Sigmoid colon (tissue), 7 donors: ENCODE results near the gene GALNT6. TPM values are rescaled to one million over a fixed set of nuclear protein-coding genes. Genes with fewer than 3 reads are reported as not detected.

Experiments
- DNase-seq: peaks from one replicate; pipeline ENCODE4 v3.0.0-alpha.2; 2019
- H3K27ac ChIP-seq, 4 donors: fragments of 200-600 bp; sonication (generic); one replicate each; pipeline ENCODE4 v1.5.1; 2016 to 2019; ENCODE audit warnings: mild to moderate bottlenecking in 1 of 4
- H3K27me3 ChIP-seq, 3 donors: fragments of 200-600 bp; sonication (generic); one replicate each; pipeline ENCODE4 v1.5.1; 2019; ENCODE audit warnings: mild to moderate bottlenecking in 1 of 3
- H3K36me3 ChIP-seq, 4 donors: fragments of 200-600 bp; sonication (generic); one replicate each; pipeline ENCODE4 v1.5.1; 2016 to 2019
- H3K4me1 ChIP-seq, 4 donors: fragments of 200-600 bp; sonication (generic); one replicate each; pipeline ENCODE4 v1.5.1; 2017 to 2019
- H3K4me3 ChIP-seq, 4 donors: fragments of 200-600 bp; sonication (generic); one replicate each; pipeline ENCODE4 v1.5.1; 2017 to 2019; ENCODE audit warnings: mild to moderate bottlenecking in 2 of 4, moderate library complexity in 1 of 4
- H3K9me3 ChIP-seq, 4 donors: fragments of 200-600 bp in 3 of 4; sonication (generic) in 3 of 4; one replicate each; pipeline versions ENCODE4 v1.5.1 to v1.6.1; 2013 to 2019
- CTCF ChIP-seq, 4 experiments: fragments of 450-650 bp in 3 of 4; fragments of 200-600 bp in 1 of 4; IDR thresholded peaks; one replicate each; pipeline ENCODE4 v1.5.1; 2016 to 2019; ENCODE audit warnings: antibody characterized with exemption in 4 of 4, mild to moderate bottlenecking in 3 of 4, moderate library complexity in 2 of 4
- EP300 ChIP-seq, 4 donors: sonication (generic); formaldehyde crosslinking; IDR thresholded peaks; one replicate each; pipeline ENCODE4 v1.6.1; 2017; ENCODE audit warnings: antibody characterized with exemption in 4 of 4
- POLR2A ChIP-seq, 2 donors: fragments of 450-650 bp; IDR thresholded peaks; one replicate each; pipeline ENCODE4 v1.6.1; 2016; ENCODE audit warnings: antibody characterized with exemption in 2 of 2, mild to moderate bottlenecking in 2 of 2, moderate library complexity in 2 of 2
- POLR2AphosphoS5 ChIP-seq, 4 donors: sonication (generic); formaldehyde crosslinking; IDR thresholded peaks; one replicate each; pipeline ENCODE4 v1.6.1; 2017; ENCODE audit warnings: antibody characterized with exemption in 4 of 4
- WGBS, 2 donors: extraction: QIAGEN DNeasy Blood & Tissue Kit; methylation state at CpG; one replicate each; pipeline ENCODE4 v1.1.7; 2013; 5-methylcytosine and 5-hydroxymethylcytosine counted together
- intact Hi-C: fragments of 100-400 bp; cut with DNase I; formaldehyde crosslinking; loops from one replicate; pipeline ENCODE4 v1.15.1; 2023
- polyA plus RNA-seq, 3 donors: library from polyadenylated mRNA; stranded (reverse); fragments of 200-250 nt; gene quantifications; one replicate each; pipeline ENCODE4 v1.2.3, GENCODE V29; 2013
- total RNA-seq, 4 donors: library from RNA; depleted of rRNA; stranded (reverse); fragments of >200 nt; gene quantifications; one replicate each; pipeline ENCODE4 v1.1.0, GENCODE V29; 2016
- donor health status: healthy with polysubstance abuse.
- donor health status: Bipolar disorder and iron deficiency.
- donor health status: healthy.

Gene GALNT6
- total and polyA plus RNA-seq, 7 donors, result 1.6 to 10.6 (median 6.6) TPM

- Histone ChIP-seq H3K27ac (no peak overlapping the region), H3K4me1 (peaks cover 0 to 11% (median 6%) of the 10 kb centered on the region in 4 donors), H3K4me3 (no peak overlapping the region), H3K27me3 (no peaks in the 10 kb centered on the region), H3K36me3 (no peaks in the 10 kb centered on the region), H3K9me3 (no peaks in the 10 kb centered on the region)
- intact Hi-C loops, result no loop called here
- 67 to 90% methylated on average over 2 of the region's 2 CpGs for WGBS, 2 donors
- no peak for DNase-seq
- no peak for TF ChIP-seq POLR2A (IDR thresholded peaks at IDR 0.05)
These were observed 12.5 kb downstream of the GALNT6 start for GRCh38 chr12:51378749-51379148.

- H3K36me3 ChIP-seq, result no peaks in the 10 kb centered on the region
- no peak for TF ChIP-seq EP300 (IDR thresholded peaks at IDR 0.05)
- no peak for TF ChIP-seq POLR2A (IDR thresholded peaks at IDR 0.05)
- TF ChIP-seq POLR2AphosphoS5 (IDR thresholded peaks at IDR 0.05), result no peak
- TF ChIP-seq CTCF (IDR thresholded peaks at IDR 0.05), result no peak
- H3K4me1 ChIP-seq, result peaks cover 0 to 11% (median 6%) of the 10 kb centered on the region in 4 donors
- no peak for DNase-seq
- no peak overlapping the region for H3K27ac ChIP-seq
- no peaks in the 10 kb centered on the region for H3K27me3 ChIP-seq
- no peaks in the 10 kb centered on the region for H3K9me3 ChIP-seq
- intact Hi-C loops, result no loop called here
- 91 to 92% methylated on average over 11 of the region's 11 CpGs for WGBS, 2 donors
- no peak overlapping the region for H3K4me3 ChIP-seq
These were observed 13.9 kb downstream of the GALNT6 start for GRCh38 chr12:51377099-51377984.

- no peaks in the 10 kb centered on the region for H3K36me3 ChIP-seq
- H3K4me1 ChIP-seq, result peaks cover 0 to 13% (median 9%) of the 10 kb centered on the region in 4 donors
- no peak for TF ChIP-seq POLR2AphosphoS5 (IDR thresholded peaks at IDR 0.05)
- TF ChIP-seq POLR2A (IDR thresholded peaks at IDR 0.05), result no peak
- TF ChIP-seq EP300 (IDR thresholded peaks at IDR 0.05), result no peak
- no peak for TF ChIP-seq CTCF (IDR thresholded peaks at IDR 0.05)
- H3K27me3 ChIP-seq, result no peaks in the 10 kb centered on the region
- WGBS, 2 donors, result 75 to 82% methylated on average over 5 of the region's 5 CpGs
- DNase-seq, result no peak
- no peaks in the 10 kb centered on the region for H3K9me3 ChIP-seq
- H3K4me3 ChIP-seq, result no peak overlapping the region
- no peak overlapping the region for H3K27ac ChIP-seq
- intact Hi-C loops, result no loop called here
These were observed 16.4 kb downstream of the GALNT6 start for GRCh38 chr12:51374856-51375255.

DNA sequence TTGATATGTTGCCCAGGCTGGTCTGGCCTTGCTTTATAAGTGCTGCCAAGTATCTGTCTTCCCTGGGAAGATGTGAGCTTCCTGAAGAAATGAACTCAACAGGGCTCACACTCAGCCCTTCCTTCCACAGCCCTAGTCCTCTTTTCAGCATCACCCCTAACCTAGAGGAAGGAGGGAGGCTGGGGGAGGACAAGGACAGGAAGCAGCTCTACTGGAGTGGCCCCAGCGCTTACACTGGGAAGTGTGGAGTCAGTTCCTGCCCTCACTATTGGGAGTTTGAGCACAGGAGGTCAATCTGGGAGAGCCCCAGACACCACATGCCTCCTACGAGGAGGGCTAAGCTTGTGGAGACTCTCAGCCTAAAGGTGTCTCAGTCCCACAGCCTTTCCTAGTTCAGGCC lies 16.8 kb downstream of the GALNT6 start:
- no peak for TF ChIP-seq POLR2AphosphoS5 (IDR thresholded peaks at IDR 0.05)
- no peak for TF ChIP-seq POLR2A (IDR thresholded peaks at IDR 0.05)
- no peak for TF ChIP-seq CTCF (IDR thresholded peaks at IDR 0.05)
- no peak for TF ChIP-seq EP300 (IDR thresholded peaks at IDR 0.05)

GRCh38 chr12:51373187-51373586 lies 18.0 kb downstream of the GALNT6 start:
- Histone ChIP-seq H3K4me3 (no peak overlapping the region), H3K27ac (no peak overlapping the region), H3K4me1 (peaks cover 0 to 13% (median 9%) of the 10 kb centered on the region in 4 donors), H3K9me3 (no peaks in the 10 kb centered on the region), H3K36me3 (no peaks in the 10 kb centered on the region), H3K27me3 (no peaks in the 10 kb centered on the region)
- intact Hi-C loops, result no loop called here
- WGBS, 2 donors, result 68 to 87% methylated on average over 3 of the region's 3 CpGs
- TF ChIP-seq POLR2A (IDR thresholded peaks at IDR 0.05) (no peak), POLR2AphosphoS5 (IDR thresholded peaks at IDR 0.05) (no peak), CTCF (IDR thresholded peaks at IDR 0.05) (no peak), EP300 (IDR thresholded peaks at IDR 0.05) (no peak)
- DNase-seq, result no peak

More for the DNA sequence above, 16.8 kb downstream of the GALNT6 start:
- no peak overlapping the region for H3K4me3 ChIP-seq
- no peak for DNase-seq
- H3K4me1 ChIP-seq, result peaks cover 0 to 13% (median 9%) of the 10 kb centered on the region in 4 donors
- H3K9me3 ChIP-seq, result no peaks in the 10 kb centered on the region
- no peaks in the 10 kb centered on the region for H3K36me3 ChIP-seq
- H3K27me3 ChIP-seq, result no peaks in the 10 kb centered on the region
- intact Hi-C loops, result no loop called here
- 78 to 89% methylated on average over 2 of the region's 2 CpGs for WGBS, 2 donors
- H3K27ac ChIP-seq, result no peak overlapping the region
